Astrocyte (in vitro differentiated cells and primary cell): ENCODE results near the gene SNAPC1. TPM values are rescaled to one million over a fixed set of nuclear protein-coding genes. Genes with fewer than 3 reads are reported as not detected.

ENCODE experiments used
- DNase-seq: peaks from one replicate; pipeline ENCODE4 v3.0.0-alpha.2; 2010; ENCODE audit warnings: low read depth
- FAIRE-seq: peaks from 2 replicates; lab custom pipeline; 2011; peaks lifted over from hg19 to GRCh38; lab: Jason Lieb, UNC
- H2AFZ ChIP-seq: 2 replicates; pipeline ENCODE4 v1.6.0; 2012; ENCODE audit warnings: low read depth, low read length, inconsistent platforms
- H3K27ac ChIP-seq: 2 replicates; pipeline ENCODE4 v1.5.1; 2011; ENCODE audit warnings: low read depth, low read length, inconsistent platforms
- H3K27me3 ChIP-seq: 2 replicates; pipeline ENCODE4 v1.6.0; 2011; ENCODE audit warnings: low read length, inconsistent platforms; ENCODE audit not compliant: insufficient read depth
- H3K36me3 ChIP-seq: 2 replicates; pipeline ENCODE4 v1.5.1; 2011; ENCODE audit warnings: low read length, inconsistent platforms; ENCODE audit not compliant: insufficient read depth
- H3K4me1 ChIP-seq: 2 replicates; pipeline ENCODE4 v1.5.1; 2011; ENCODE audit warnings: low read length, inconsistent platforms; ENCODE audit not compliant: insufficient read depth
- H3K4me2 ChIP-seq: 2 replicates; pipeline ENCODE4 v1.6.0; 2012; ENCODE audit warnings: low read length, inconsistent platforms
- H3K4me3 ChIP-seq: 2 replicates; pipeline ENCODE4 v1.5.1; 2011; ENCODE audit warnings: low read depth, mild to moderate bottlenecking, low read length, inconsistent platforms; ENCODE audit not compliant: insufficient read depth
- H3K79me2 ChIP-seq: 2 replicates; pipeline ENCODE4 v1.6.0; 2012; ENCODE audit warnings: mild to moderate bottlenecking, low read length, inconsistent platforms; ENCODE audit not compliant: insufficient read depth
- H3K9ac ChIP-seq: 2 replicates; pipeline ENCODE4 v1.6.0; 2012; ENCODE audit warnings: mild to moderate bottlenecking, low read length, inconsistent platforms
- H3K9me3 ChIP-seq: 2 replicates; pipeline ENCODE4 v1.5.1; 2012; ENCODE audit warnings: low read depth, mild to moderate bottlenecking, low read length, inconsistent platforms; ENCODE audit not compliant: insufficient read depth
- H4K20me1 ChIP-seq: 2 replicates; pipeline ENCODE4 v1.6.0; 2012; ENCODE audit warnings: low read length, inconsistent platforms; ENCODE audit not compliant: insufficient read depth
- H3K27ac Mint-ChIP-seq: one replicate; pipeline ENCODE4 v1.8.0; 2021; ENCODE audit warnings: mild to moderate bottlenecking, mixed read lengths; ENCODE audit not compliant: unreplicated experiment
- H3K27me3 Mint-ChIP-seq: one replicate; pipeline ENCODE4 v1.8.0; 2021; ENCODE audit warnings: low read depth, mixed read lengths; ENCODE audit not compliant: unreplicated experiment
- H3K36me3 Mint-ChIP-seq: one replicate; pipeline ENCODE4 v1.8.0; 2021; ENCODE audit warnings: low read depth, mixed read lengths; ENCODE audit not compliant: unreplicated experiment
- H3K4me1 Mint-ChIP-seq: one replicate; pipeline ENCODE4 v1.8.0; 2021; ENCODE audit warnings: low read depth, mixed read lengths; ENCODE audit not compliant: unreplicated experiment
- H3K4me3 Mint-ChIP-seq: one replicate; pipeline ENCODE4 v1.8.0; 2021; ENCODE audit warnings: mild to moderate bottlenecking, moderate library complexity, mixed read lengths; ENCODE audit not compliant: unreplicated experiment
- H3K9me3 Mint-ChIP-seq: one replicate; pipeline ENCODE4 v1.8.0; 2021; ENCODE audit warnings: mild to moderate bottlenecking, mixed read lengths; ENCODE audit not compliant: unreplicated experiment
- EZH2 ChIP-seq: IDR thresholded peaks from 2 replicates; pipeline ENCODE4 v1.6.1; 2012; ENCODE audit warnings: mild to moderate bottlenecking, low read length, inconsistent platforms; ENCODE audit not compliant: insufficient read depth
- total RNA-seq: library from RNA; stranded (reverse); gene quantifications from 2 replicates; pipeline ENCODE4 v1.2.1, GENCODE V29; 2021
- TF ChIP-seq, protein P1 (sequence below): IDR thresholded peaks from 2 replicates; pipeline ENCODE4 v1.5.1; 2011; ENCODE audit warnings: low read depth, mild to moderate bottlenecking, inconsistent platforms, low read length, moderate library complexity; ENCODE audit not compliant: insufficient read depth

Gene SNAPC1
- total RNA-seq, 1 donor from 2014 or later = 14.1 TPM

DNA sequence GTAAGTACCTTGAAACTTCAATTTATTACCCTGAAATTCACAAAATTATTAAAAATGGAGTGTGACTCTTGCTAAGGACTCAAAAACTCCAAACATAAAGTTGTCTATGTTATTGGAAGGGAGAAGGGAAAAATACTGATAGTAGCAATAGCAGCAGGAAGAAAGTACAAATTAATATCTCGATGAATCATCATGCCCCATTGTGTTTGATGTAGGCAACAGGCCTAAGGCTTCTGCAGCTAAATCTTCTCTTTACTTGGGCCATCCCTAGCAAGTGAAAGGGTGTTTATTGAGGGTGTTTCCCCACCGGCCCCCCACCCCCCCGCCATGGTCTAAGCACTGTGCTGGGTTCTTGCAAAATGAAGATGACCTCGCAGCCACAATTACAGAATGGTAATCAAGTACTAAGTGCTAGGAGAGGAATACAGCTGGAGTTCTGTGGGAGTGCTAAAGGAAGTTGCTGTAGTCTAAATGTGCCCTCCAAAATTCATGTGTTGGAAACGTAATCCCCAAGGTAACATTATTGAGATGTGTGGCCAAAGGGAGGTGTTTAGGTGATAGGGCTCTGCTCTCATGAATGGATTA lies 76.5 kb downstream of the SNAPC1 start:
- H3K36me3 Mint-ChIP-seq = no peaks in the 10 kb centered on the region
- no peaks in the 10 kb centered on the region for H3K9me3 ChIP-seq
- no peak overlapping the region for H3K4me3 ChIP-seq
- H3K4me2 ChIP-seq = no peak overlapping the region
- H3K9me3 Mint-ChIP-seq = no peaks in the 10 kb centered on the region
- H2AFZ ChIP-seq = no peak overlapping the region
- no peaks in the 10 kb centered on the region for H3K27me3 Mint-ChIP-seq
- H3K79me2 ChIP-seq = no peaks in the 10 kb centered on the region
- H4K20me1 ChIP-seq = no peaks in the 10 kb centered on the region
- H3K4me1 ChIP-seq = no peaks in the 10 kb centered on the region
- TF ChIP-seq, protein P1, sequence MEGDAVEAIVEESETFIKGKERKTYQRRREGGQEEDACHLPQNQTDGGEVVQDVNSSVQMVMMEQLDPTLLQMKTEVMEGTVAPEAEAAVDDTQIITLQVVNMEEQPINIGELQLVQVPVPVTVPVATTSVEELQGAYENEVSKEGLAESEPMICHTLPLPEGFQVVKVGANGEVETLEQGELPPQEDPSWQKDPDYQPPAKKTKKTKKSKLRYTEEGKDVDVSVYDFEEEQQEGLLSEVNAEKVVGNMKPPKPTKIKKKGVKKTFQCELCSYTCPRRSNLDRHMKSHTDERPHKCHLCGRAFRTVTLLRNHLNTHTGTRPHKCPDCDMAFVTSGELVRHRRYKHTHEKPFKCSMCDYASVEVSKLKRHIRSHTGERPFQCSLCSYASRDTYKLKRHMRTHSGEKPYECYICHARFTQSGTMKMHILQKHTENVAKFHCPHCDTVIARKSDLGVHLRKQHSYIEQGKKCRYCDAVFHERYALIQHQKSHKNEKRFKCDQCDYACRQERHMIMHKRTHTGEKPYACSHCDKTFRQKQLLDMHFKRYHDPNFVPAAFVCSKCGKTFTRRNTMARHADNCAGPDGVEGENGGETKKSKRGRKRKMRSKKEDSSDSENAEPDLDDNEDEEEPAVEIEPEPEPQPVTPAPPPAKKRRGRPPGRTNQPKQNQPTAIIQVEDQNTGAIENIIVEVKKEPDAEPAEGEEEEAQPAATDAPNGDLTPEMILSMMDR = no peak
- no peak for TF ChIP-seq EZH2
- FAIRE-seq = no peak
- peaks cover 15% of the 10 kb centered on the region for H3K4me1 Mint-ChIP-seq
- no peaks in the 10 kb centered on the region for H3K36me3 ChIP-seq
- H3K27me3 ChIP-seq = no peaks in the 10 kb centered on the region
- H3K4me3 Mint-ChIP-seq = no peak overlapping the region
- DNase-seq = no peak
- no peak overlapping the region for H3K9ac ChIP-seq
- no peak overlapping the region for H3K27ac Mint-ChIP-seq
- H3K27ac ChIP-seq = no peak overlapping the region

DNA sequence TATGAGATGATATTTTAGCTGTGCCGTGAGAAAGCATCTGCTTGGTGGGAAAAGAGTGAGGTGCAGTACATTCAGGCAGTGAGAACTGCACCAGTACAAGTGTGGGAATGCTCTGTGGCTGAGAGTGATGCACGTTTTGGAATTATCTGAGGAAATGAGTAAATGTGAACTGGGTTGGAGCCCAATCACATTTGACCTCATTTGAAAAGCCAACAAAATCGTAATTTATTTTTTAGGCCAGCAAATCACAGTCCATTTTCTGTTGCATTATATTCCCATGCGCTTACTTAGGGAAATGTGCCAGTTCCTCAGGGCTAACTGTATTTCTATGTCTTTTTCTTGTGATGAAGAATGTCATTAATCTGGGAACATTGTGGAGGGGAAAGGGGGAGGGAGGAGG lies 77.3 kb downstream of the SNAPC1 start:
- Histone ChIP-seq H3K4me1 (no peaks in the 10 kb centered on the region), H3K27ac (no peak overlapping the region), H3K79me2 (no peaks in the 10 kb centered on the region), H3K27me3 (no peaks in the 10 kb centered on the region), H4K20me1 (no peaks in the 10 kb centered on the region), H2AFZ (no peak overlapping the region), H3K4me3 (no peak overlapping the region), H3K9ac (no peak overlapping the region), H3K36me3 (no peaks in the 10 kb centered on the region), H3K9me3 (no peaks in the 10 kb centered on the region), H3K4me2 (no peak overlapping the region)
- Mint-ChIP-seq H3K27me3 (no peaks in the 10 kb centered on the region), H3K4me3 (no peak overlapping the region), H3K36me3 (no peaks in the 10 kb centered on the region), H3K9me3 (peaks cover 1% of the 10 kb centered on the region), H3K4me1 (peaks cover 15% of the 10 kb centered on the region), H3K27ac (no peak overlapping the region)
- DNase-seq (peak; percentile 12), FAIRE-seq (no peak)
- no peak for TF ChIP-seq EZH2
- TF ChIP-seq, protein P1 = no peak

DNA sequence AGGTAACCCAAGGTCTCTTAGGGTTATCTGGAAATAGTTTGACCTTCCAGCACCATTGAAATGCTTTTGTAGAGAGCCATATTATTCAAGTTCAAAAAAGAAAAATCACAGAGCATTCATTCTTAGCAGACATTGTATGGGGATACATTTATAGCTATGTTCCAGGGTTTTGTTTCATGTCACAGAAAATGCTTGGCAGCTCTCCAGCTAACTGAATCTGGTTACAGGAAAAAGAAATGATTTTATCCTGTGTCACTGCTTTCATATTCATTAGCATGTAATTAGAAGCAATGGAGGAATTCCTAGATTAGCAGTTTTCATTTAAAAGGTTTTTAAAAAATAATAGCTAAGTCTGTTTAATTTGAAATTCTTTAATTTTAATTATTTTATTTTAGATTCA lies 78.9 kb downstream of the SNAPC1 start:
- no peak for FAIRE-seq
- H3K4me3 Mint-ChIP-seq = no peak overlapping the region
- TF ChIP-seq EZH2 = no peak
- TF ChIP-seq, protein P1 = no peak
- Histone ChIP-seq H3K4me2 (no peak overlapping the region), H3K9me3 (no peaks in the 10 kb centered on the region), H3K4me1 (no peaks in the 10 kb centered on the region), H3K79me2 (no peaks in the 10 kb centered on the region), H4K20me1 (no peaks in the 10 kb centered on the region), H2AFZ (no peak overlapping the region), H3K4me3 (no peak overlapping the region), H3K27ac (no peak overlapping the region), H3K27me3 (no peaks in the 10 kb centered on the region), H3K9ac (no peak overlapping the region), H3K36me3 (no peaks in the 10 kb centered on the region)
- DNase-seq = no peak
- H3K27me3 Mint-ChIP-seq = no peaks in the 10 kb centered on the region
- H3K4me1 Mint-ChIP-seq = peaks cover 15% of the 10 kb centered on the region
- H3K36me3 Mint-ChIP-seq = no peaks in the 10 kb centered on the region
- no peak overlapping the region for H3K27ac Mint-ChIP-seq
- H3K9me3 Mint-ChIP-seq = peaks cover 4% of the 10 kb centered on the region

Other genes with a start within 250 kb of the SNAPC1 start
- 435 and 475 TPM in 2 replicates for gene HIF1A, start 66.9 kb upstream of the SNAPC1 start, total RNA-seq
- gene SYT16, start 50.3 kb downstream of the SNAPC1 start, total RNA-seq = 5.5 and 5.9 TPM in 2 replicates